ENCODE data around the gene CMIP.

GRCh38 chr16:81535679-81536360 is 91.2 kb downstream of the CMIP start:
- TF ChIP-seq CTCF (IDR thresholded peaks at IDR 0.05) (no peak), POLR2A (IDR thresholded peaks at IDR 0.05) (no peak), POLR2AphosphoS5 (IDR thresholded peaks at IDR 0.05) (no peak), EP300 (IDR thresholded peaks at IDR 0.05; ENCODE audit: low read depth) (no peak)

All from transverse colon (tissue), 4 donors.